GM12878 (cell line): ENCODE measurements around the gene YWHAG. TPM values are rescaled to one million over a fixed set of nuclear protein-coding genes. Genes with fewer than 3 reads are reported as not detected.
A peak's percentile ranks its signal among the peaks of the same experiment; 100 is the strongest.

ENCODE experiments used
- ATAC-seq: fragments of 200-7000 bp; cut with Tn5 transposase; 3 replicates; pipeline ENCODE4 v1.9.1; 2020; ENCODE audit warnings: mild to moderate bottlenecking, moderate library complexity
- BruUV-seq: library from RNA; stranded (reverse); fragments of 400-500 nt; replicated peaks from 2 replicates; lab custom pipeline; 2021; lab: Mats Ljungman, UMichigan
- CTCF ChIA-PET: fragments of 300-600 bp; sonication (Branson Sonifier 250); formaldehyde crosslinking; extraction: SDS; loops from one replicate; lab custom pipeline; 2021; ENCODE audit warnings: inconsistent platforms; lab: Yijun Ruan, JAX
- POLR2A ChIA-PET: fragments of 350-600 bp; formaldehyde crosslinking; extraction: SDS; loops from one replicate; lab custom pipeline; 2021; ENCODE audit warnings: inconsistent platforms; lab: Charles Lee
- RAD21 ChIA-PET: fragments of 300-600 bp; sonication (Branson Sonifier 250); formaldehyde crosslinking; loops from one replicate; lab custom pipeline; 2023; ENCODE audit warnings: antibody characterized with exemption; ENCODE audit not compliant: unreplicated experiment; lab: Charles Lee
- SMC1A ChIA-PET: fragments of 300-600 bp; sonication (Branson Sonifier 250); formaldehyde crosslinking; loops from one replicate; lab custom pipeline; 2023; ENCODE audit not compliant: unreplicated experiment, uncharacterized antibody; lab: Charles Lee
- DNase-seq: peaks from one replicate; pipeline ENCODE4 v3.0.0-alpha.2; 2011; ENCODE audit warnings: low read depth, low spot score
- FAIRE-seq: peaks from 3 replicates; lab custom pipeline; 2011; peaks lifted over from hg19 to GRCh38; lab: Jason Lieb, UNC
- H2AFZ ChIP-seq: 2 replicates; pipeline ENCODE4 v1.6.0; 2011; ENCODE audit warnings: low read depth, low read length, control low read depth; ENCODE audit not compliant: control insufficient read depth
- H3K27ac ChIP-seq: 2 replicates; pipeline ENCODE4 v1.5.1; 2011; ENCODE audit warnings: control low read depth; ENCODE audit not compliant: control insufficient read depth, insufficient read depth
- H3K27me3 ChIP-seq, 2 experiments: replicated peaks in 1 of 2; 2 replicates each; pipeline versions ENCODE4 v1.6.0 to v1.6.1; 2011; ENCODE audit warnings: low read length in 1 of 2; ENCODE audit not compliant: control insufficient read depth in 2 of 2, insufficient read depth in 2 of 2
- H3K36me3 ChIP-seq, 2 experiments: 2 replicates each; pipeline ENCODE4 v1.5.1; 2011; ENCODE audit warnings: low read length in 1 of 2; ENCODE audit not compliant: control insufficient read depth in 2 of 2, insufficient read depth in 2 of 2
- H3K4me1 ChIP-seq: 2 replicates; pipeline ENCODE4 v1.6.1; 2011; ENCODE audit warnings: mild to moderate bottlenecking, low read length, moderate library complexity, mixed read lengths; ENCODE audit not compliant: control insufficient read depth, insufficient read depth
- H3K4me2 ChIP-seq: 2 replicates; pipeline ENCODE4 v1.6.0; 2011; ENCODE audit warnings: control low read depth; ENCODE audit not compliant: control insufficient read depth, insufficient read depth
- H3K4me3 ChIP-seq: fragments of 200-600 bp; sonication (generic); 2 replicates; pipeline ENCODE4 v1.5.1; 2016
- H3K79me2 ChIP-seq: 2 replicates; pipeline ENCODE4 v1.6.0; 2011; ENCODE audit warnings: low read length; ENCODE audit not compliant: control insufficient read depth, insufficient read depth
- H3K9ac ChIP-seq: 2 replicates; pipeline ENCODE4 v1.8.0; 2011; ENCODE audit warnings: low read length, control low read depth, mixed read lengths; ENCODE audit not compliant: control insufficient read depth, insufficient read depth
- H3K9me3 ChIP-seq: replicated peaks from 3 replicates; pipeline ENCODE4 v1.5.1; 2011; ENCODE audit warnings: mild to moderate bottlenecking, low read length; ENCODE audit not compliant: control insufficient read depth, insufficient read depth
- H4K20me1 ChIP-seq: 2 replicates; pipeline ENCODE4 v1.6.0; 2011; ENCODE audit not compliant: control insufficient read depth, insufficient read depth
- BCL11A ChIP-seq: IDR thresholded peaks from 2 replicates; pipeline ENCODE4 v1.6.1; 2011; ENCODE audit warnings: low read depth, low read length
- CREB1 ChIP-seq: IDR thresholded peaks from 2 replicates; pipeline ENCODE4 v1.6.1; 2012; ENCODE audit warnings: low read depth, mild to moderate bottlenecking, inconsistent platforms
- JUND ChIP-seq: IDR thresholded peaks from 2 replicates; pipeline ENCODE4 v1.6.1; 2012; ENCODE audit warnings: low read depth, mild to moderate bottlenecking, low read length, improper control_type of control experiment, moderate library complexity
- MEF2B ChIP-seq: fragments of 450-650 bp; IDR thresholded peaks from 2 replicates; pipeline ENCODE4 v1.6.1; 2018; ENCODE audit warnings: mild to moderate bottlenecking, moderate library complexity; ENCODE audit not compliant: partially characterized antibody, poor library complexity, severe bottlenecking
- RFX5 ChIP-seq: IDR thresholded peaks from 2 replicates; pipeline ENCODE4 v1.6.1; 2011; ENCODE audit warnings: low read depth, low read length, improper control_type of control experiment
- SIX5 ChIP-seq: IDR thresholded peaks from 2 replicates; pipeline ENCODE4 v1.6.1; 2011; ENCODE audit warnings: mild to moderate bottlenecking, low read depth, low read length, moderate library complexity; ENCODE audit not compliant: severe bottlenecking
- SMC3 ChIP-seq: IDR thresholded peaks from 2 replicates; pipeline ENCODE4 v1.6.1; 2011; ENCODE audit warnings: low read length, improper control_type of control experiment, borderline replicate concordance
- TAF1 ChIP-seq: IDR thresholded peaks from 2 replicates; pipeline ENCODE4 v1.6.1; 2011; ENCODE audit warnings: mild to moderate bottlenecking, low read depth, low read length, borderline replicate concordance
- ZNF274 ChIP-seq: IDR thresholded peaks from one replicate; pipeline ENCODE4 v1.8.0; 2011; ENCODE audit not compliant: insufficient read length, insufficient read depth
- WGBS: methylation state at CpG from one replicate; pipeline ENCODE4 v1.1.6; 2016; ENCODE audit warnings: low lambda C conversion rate; ENCODE audit not compliant: insufficient replicate concordance, insufficient coverage; ENCODE audit errors: missing lambda C conversion rate; 5-methylcytosine and 5-hydroxymethylcytosine counted together
- in situ Hi-C: fragments of 300-500 bp; cut with MboI; formaldehyde crosslinking; loops from 9 replicates; pipeline ENCODE4 v1.14.3; 2018; ENCODE audit warnings: mixed read lengths
- intact Hi-C: fragments of 100-400 bp; cut with micrococcal nuclease; formaldehyde crosslinking; loops from one replicate; pipeline ENCODE4 v1.14.2; 2022; ENCODE audit not compliant: unreplicated experiment
- polyA plus RNA-seq, 11 experiments: library from polyadenylated mRNA; depleted of rRNA in 4 of 11; unstranded in 6 of 11; stranded (reverse) in 5 of 11; fragments of >200 nt; fragmentation: Nextera tagmentation in 4 of 11; fragmentation: Illumina TruSeq in 1 of 11; extraction: Ambion mirVana in 4 of 11; extraction: Trizol in 1 of 11; gene quantifications; 1 replicate in 1 of 11; 2 replicates in 10 of 11; pipeline versions ENCODE4 v1.2.1 to v1.2.3, GENCODE V29; 2011 to 2016; ENCODE audit warnings: inconsistent platforms in 2 of 11, missing spikeins in 2 of 11, low read depth in 1 of 11
- total RNA-seq, 4 experiments: library from RNA; depleted of rRNA in 3 of 4; stranded (reverse); fragments of >200 nt in 3 of 4; fragmentation: Illumina TruSeq in 1 of 4; extraction: Trizol in 1 of 4; gene quantifications; 2 replicates each; pipeline versions ENCODE4 v1.2.1 to v1.2.3, GENCODE V29; 2013 to 2021
- TF ChIP-seq, protein P1 (sequence below): fragments of 450-650 bp; IDR thresholded peaks from 2 replicates; pipeline ENCODE4 v1.6.1; 2016; ENCODE audit warnings: mild to moderate bottlenecking
- TF ChIP-seq, protein P2 (sequence below): IDR thresholded peaks from 2 replicates; pipeline ENCODE4 v1.6.1; 2012; ENCODE audit warnings: low read length, inconsistent platforms
- TF ChIP-seq, protein P3 (sequence below): IDR thresholded peaks from 2 replicates; pipeline ENCODE4 v1.6.1; 2011; ENCODE audit warnings: low read depth, low read length, improper control_type of control experiment, borderline replicate concordance
- TF ChIP-seq, protein P4 (sequence below): IDR thresholded peaks from 2 replicates; pipeline ENCODE4 v1.6.1; 2012; ENCODE audit warnings: mild to moderate bottlenecking, low read depth, low read length

The YWHAG gene
- total and polyA plus RNA-seq, 10 of the 15 experiments (the other 5 are each of a cell fraction or from before 2014, with no cell fraction given), result 20.2 to 157 (median 41.3) TPM

DNA sequence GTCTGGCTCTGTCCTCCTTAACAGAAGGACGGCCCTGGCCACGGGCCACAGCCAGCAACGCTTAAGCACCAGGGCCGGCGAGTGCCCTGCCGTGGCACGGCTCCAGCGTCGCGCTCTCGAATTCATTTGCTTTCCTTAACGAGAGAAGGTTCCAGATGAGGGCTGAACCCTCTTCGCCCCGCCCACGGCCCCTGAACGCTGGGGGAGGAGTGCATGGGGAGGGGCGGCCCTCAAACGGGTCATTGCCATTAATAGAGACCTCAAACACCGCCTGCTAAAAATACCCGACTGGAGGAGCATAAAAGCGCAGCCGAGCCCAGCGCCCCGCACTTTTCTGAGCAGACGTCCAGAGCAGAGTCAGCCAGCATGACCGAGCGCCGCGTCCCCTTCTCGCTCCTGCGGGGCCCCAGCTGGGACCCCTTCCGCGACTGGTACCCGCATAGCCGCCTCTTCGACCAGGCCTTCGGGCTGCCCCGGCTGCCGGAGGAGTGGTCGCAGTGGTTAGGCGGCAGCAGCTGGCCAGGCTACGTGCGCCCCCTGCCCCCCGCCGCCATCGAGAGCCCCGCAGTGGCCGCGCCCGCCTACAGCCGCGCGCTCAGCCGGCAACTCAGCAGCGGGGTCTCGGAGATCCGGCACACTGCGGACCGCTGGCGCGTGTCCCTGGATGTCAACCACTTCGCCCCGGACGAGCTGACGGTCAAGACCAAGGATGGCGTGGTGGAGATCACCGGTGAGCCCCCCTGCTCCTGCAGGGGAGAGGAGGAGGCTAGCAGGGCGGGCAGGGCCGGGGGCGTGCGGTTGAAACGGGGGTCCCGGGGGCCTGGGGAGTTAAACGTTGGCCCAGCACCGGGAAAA, 56.2 kb downstream of the YWHAG start, which contains the start of gene HSPB1 (continued):
- peak; percentile 15; the same call in 1 of the 2 replicates for TF ChIP-seq RFX5
- TF ChIP-seq, protein P1, sequence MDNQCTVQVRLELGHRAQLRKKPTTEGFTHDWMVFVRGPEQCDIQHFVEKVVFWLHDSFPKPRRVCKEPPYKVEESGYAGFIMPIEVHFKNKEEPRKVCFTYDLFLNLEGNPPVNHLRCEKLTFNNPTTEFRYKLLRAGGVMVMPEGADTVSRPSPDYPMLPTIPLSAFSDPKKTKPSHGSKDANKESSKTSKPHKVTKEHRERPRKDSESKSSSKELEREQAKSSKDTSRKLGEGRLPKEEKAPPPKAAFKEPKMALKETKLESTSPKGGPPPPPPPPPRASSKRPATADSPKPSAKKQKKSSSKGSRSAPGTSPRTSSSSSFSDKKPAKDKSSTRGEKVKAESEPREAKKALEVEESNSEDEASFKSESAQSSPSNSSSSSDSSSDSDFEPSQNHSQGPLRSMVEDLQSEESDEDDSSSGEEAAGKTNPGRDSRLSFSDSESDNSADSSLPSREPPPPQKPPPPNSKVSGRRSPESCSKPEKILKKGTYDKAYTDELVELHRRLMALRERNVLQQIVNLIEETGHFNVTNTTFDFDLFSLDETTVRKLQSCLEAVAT, result no peak
- TF ChIP-seq, protein P2, sequence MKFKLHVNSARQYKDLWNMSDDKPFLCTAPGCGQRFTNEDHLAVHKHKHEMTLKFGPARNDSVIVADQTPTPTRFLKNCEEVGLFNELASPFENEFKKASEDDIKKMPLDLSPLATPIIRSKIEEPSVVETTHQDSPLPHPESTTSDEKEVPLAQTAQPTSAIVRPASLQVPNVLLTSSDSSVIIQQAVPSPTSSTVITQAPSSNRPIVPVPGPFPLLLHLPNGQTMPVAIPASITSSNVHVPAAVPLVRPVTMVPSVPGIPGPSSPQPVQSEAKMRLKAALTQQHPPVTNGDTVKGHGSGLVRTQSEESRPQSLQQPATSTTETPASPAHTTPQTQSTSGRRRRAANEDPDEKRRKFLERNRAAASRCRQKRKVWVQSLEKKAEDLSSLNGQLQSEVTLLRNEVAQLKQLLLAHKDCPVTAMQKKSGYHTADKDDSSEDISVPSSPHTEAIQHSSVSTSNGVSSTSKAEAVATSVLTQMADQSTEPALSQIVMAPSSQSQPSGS, result no peak

DNA sequence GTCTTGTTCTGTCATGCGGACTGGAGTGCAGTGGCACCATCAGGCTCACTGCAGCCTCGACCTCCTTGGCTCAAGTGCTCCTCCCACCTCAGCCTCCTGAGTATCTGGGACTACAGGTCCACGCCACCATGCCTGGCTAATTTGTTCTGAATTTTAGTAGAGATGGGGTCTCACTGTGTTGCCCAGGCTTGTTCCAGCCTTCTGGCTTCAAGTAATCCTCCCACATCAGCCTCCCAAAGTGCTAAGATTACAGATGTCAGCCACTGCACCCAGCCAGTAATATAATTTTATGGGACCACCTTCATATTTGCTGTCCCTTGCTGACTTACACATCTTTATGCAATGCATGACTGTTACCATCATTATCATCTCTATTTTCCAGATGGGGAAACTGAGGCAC, 57.8 kb downstream of the YWHAG start:
- BruUV-seq, result no TSS peak
- Histone ChIP-seq H4K20me1 (no peaks in the 10 kb centered on the region), H3K27me3 (no peaks in the 10 kb centered on the region), H3K9me3 (no peaks in the 10 kb centered on the region), H2AFZ (no peak overlapping the region), H3K79me2 (peaks cover 1% of the 10 kb centered on the region; the same call in 1 of the 2 replicates), H3K4me3 (no peak overlapping the region), H3K4me1 (peaks cover 3% of the 10 kb centered on the region), H3K4me2 (no peak overlapping the region), H3K9ac (no peak overlapping the region), H3K27ac (no peak overlapping the region), H3K36me3 (no peaks in the 10 kb centered on the region; a peak in 1 of 4 replicates)
- ChIA-PET CTCF (interaction anchor here (1.1 kb wide), 2 partner anchors 10 to 125 kb away, joined by 3 to 4 read pairs; no protein-coding TSS in a partner anchor), SMC1A (interaction anchor here (2.0 kb wide), 1 partner anchor 9 kb away, joined by 8 read pairs; no protein-coding TSS in a partner anchor), RAD21 (no interaction called here), POLR2A (no interaction called here)
- no peak for ATAC-seq
- 94% methylated on average over 3 of the region's 3 CpGs for WGBS
- intact Hi-C loops (no loop called here), in situ Hi-C loops (no loop called here)
- FAIRE-seq, result no peak
- no peak for DNase-seq
- TF ChIP-seq SIX5, result no peak
- TF ChIP-seq SMC3, result no peak
- no peak for TF ChIP-seq CREB1
- no peak for TF ChIP-seq TAF1
- no peak for TF ChIP-seq ZNF274
- TF ChIP-seq, protein P3, sequence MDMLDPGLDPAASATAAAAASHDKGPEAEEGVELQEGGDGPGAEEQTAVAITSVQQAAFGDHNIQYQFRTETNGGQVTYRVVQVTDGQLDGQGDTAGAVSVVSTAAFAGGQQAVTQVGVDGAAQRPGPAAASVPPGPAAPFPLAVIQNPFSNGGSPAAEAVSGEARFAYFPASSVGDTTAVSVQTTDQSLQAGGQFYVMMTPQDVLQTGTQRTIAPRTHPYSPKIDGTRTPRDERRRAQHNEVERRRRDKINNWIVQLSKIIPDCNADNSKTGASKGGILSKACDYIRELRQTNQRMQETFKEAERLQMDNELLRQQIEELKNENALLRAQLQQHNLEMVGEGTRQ, result no peak
- no peak for TF ChIP-seq BCL11A
- TF ChIP-seq, protein P4, sequence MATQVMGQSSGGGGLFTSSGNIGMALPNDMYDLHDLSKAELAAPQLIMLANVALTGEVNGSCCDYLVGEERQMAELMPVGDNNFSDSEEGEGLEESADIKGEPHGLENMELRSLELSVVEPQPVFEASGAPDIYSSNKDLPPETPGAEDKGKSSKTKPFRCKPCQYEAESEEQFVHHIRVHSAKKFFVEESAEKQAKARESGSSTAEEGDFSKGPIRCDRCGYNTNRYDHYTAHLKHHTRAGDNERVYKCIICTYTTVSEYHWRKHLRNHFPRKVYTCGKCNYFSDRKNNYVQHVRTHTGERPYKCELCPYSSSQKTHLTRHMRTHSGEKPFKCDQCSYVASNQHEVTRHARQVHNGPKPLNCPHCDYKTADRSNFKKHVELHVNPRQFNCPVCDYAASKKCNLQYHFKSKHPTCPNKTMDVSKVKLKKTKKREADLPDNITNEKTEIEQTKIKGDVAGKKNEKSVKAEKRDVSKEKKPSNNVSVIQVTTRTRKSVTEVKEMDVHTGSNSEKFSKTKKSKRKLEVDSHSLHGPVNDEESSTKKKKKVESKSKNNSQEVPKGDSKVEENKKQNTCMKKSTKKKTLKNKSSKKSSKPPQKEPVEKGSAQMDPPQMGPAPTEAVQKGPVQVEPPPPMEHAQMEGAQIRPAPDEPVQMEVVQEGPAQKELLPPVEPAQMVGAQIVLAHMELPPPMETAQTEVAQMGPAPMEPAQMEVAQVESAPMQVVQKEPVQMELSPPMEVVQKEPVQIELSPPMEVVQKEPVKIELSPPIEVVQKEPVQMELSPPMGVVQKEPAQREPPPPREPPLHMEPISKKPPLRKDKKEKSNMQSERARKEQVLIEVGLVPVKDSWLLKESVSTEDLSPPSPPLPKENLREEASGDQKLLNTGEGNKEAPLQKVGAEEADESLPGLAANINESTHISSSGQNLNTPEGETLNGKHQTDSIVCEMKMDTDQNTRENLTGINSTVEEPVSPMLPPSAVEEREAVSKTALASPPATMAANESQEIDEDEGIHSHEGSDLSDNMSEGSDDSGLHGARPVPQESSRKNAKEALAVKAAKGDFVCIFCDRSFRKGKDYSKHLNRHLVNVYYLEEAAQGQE, result no peak
- no peak for TF ChIP-seq MEF2B
- TF ChIP-seq JUND, result no peak
